Measurements from ENCODE around the gene TMED10.
"Not testable (repeated sequence)": the region's sequence is repeated elsewhere in the genome, so short reads cannot be mapped to it uniquely, and the experiment has no call there.

The TMED10 gene

DNA sequence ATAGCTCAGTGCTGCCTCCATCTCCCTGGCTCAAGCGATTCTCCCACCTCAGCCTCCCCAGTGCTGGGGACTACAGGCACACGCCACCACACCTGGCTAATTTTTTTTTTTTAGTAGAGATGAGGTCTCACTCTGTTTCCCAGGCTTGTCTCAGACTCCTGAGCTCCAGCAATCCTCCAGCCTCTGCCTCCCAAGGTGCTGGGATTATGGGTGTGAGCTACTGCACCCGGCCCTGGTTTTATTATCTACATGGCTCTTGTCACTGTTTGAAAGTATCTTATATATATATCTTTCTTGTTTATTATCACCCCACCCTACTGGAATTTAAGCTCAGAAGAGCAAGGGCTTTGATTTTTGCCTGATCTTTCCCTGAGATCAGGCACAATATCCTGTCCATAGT lies 7.6 kb upstream of the TMED10 start:
- H3K9me3 Mint-ChIP-seq: no peaks in the 10 kb centered on the region

DNA sequence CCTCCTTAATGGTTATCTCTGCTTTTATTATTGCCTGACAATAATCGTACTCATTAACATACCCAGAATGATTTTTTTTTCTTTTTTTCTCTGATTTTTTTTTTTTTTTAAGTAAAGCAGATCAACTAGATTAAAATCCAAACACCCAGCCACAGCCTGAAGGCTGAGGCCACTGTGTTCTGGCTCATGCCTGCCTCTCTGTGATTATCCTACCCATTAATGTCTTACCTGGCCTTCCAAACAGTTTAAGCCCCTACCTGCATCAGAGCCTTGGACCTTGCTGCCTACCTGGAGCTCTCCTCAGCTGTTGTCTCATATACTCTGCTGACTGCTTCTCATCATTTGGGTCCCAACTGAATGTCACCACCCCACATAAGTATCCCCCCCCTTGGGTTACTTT lies 6.8 kb upstream of the TMED10 start:
- TF ChIP-seq, protein P1, sequence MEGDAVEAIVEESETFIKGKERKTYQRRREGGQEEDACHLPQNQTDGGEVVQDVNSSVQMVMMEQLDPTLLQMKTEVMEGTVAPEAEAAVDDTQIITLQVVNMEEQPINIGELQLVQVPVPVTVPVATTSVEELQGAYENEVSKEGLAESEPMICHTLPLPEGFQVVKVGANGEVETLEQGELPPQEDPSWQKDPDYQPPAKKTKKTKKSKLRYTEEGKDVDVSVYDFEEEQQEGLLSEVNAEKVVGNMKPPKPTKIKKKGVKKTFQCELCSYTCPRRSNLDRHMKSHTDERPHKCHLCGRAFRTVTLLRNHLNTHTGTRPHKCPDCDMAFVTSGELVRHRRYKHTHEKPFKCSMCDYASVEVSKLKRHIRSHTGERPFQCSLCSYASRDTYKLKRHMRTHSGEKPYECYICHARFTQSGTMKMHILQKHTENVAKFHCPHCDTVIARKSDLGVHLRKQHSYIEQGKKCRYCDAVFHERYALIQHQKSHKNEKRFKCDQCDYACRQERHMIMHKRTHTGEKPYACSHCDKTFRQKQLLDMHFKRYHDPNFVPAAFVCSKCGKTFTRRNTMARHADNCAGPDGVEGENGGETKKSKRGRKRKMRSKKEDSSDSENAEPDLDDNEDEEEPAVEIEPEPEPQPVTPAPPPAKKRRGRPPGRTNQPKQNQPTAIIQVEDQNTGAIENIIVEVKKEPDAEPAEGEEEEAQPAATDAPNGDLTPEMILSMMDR (IDR thresholded peaks at IDR 0.05; ENCODE audit: unreplicated experiment in 3 of 3): no peak
- Mint-ChIP-seq H3K4me3 (no peak overlapping the region), H3K4me1 (peaks cover 11% of the 10 kb centered on the region), H3K27ac (peak overlapping the region in 2 of 3 experiments; percentile 61 to 72), H3K36me3 (ENCODE audit: low read depth) (no peaks in the 10 kb centered on the region), H3K9me3 (no peaks in the 10 kb centered on the region), H3K27me3 (ENCODE audit: low read depth) (peaks cover 4% of the 10 kb centered on the region)

More for the DNA sequence above, 7.6 kb upstream of the TMED10 start:
- H3K27ac Mint-ChIP-seq: no peak overlapping the region
- no peak overlapping the region for H3K4me3 Mint-ChIP-seq
- H3K27me3 Mint-ChIP-seq (ENCODE audit: low read depth): peaks cover 4% of the 10 kb centered on the region
- no peaks in the 10 kb centered on the region for H3K36me3 Mint-ChIP-seq (ENCODE audit: low read depth)
- peaks cover 11% of the 10 kb centered on the region for H3K4me1 Mint-ChIP-seq
- TF ChIP-seq, protein P1 (IDR thresholded peaks at IDR 0.05; ENCODE audit: unreplicated experiment in 3 of 3): no peak

DNA sequence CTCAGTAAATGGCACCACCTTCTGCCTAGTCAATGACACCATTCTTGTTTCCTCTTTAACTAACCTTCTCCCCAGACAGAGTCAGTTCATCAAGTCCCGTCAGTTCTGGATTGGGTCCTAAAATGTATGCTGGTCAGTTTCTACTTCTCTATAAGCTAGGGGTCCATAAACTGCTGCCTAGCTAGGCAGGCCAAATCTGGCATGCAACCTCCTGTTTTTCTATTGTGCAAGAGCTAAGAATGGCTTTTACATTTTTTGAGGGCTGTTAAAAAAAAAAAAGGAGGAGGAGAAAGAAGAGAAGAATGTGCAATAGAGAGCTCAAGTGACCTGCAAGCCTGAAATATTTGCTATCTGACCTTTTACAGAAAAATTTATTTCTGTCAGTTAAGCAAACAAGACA lies 6.4 kb upstream of the TMED10 start:
- TF ChIP-seq, protein P1 (IDR thresholded peaks at IDR 0.05; ENCODE audit: unreplicated experiment in 3 of 3): no peak
- Mint-ChIP-seq H3K36me3 (ENCODE audit: low read depth) (no peaks in the 10 kb centered on the region), H3K27me3 (ENCODE audit: low read depth) (peaks cover 4% of the 10 kb centered on the region), H3K27ac (peak overlapping the region in 2 of 3 experiments; percentile 72 to 80), H3K9me3 (no peaks in the 10 kb centered on the region), H3K4me3 (no peak overlapping the region), H3K4me1 (peaks cover 11% of the 10 kb centered on the region)

DNA sequence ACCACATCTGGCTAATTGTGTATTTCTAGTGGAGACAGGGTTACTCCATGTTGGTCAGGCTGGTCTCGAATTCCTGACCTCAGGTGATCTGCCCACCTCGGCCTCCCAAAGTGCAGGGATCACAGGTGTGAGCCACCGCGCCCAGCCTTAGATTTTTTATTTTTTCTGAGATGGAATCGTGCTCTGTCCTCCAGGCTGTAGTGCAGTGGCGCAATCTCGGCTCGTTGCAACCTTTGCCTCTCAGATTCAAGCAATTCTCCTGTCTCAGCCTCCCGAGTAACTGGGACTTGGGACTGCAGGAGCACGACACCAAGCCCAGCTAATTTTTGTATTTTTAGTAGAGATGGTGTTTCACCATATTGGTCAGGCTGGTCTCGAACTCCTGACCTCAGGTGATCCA lies 5.8 kb upstream of the TMED10 start:
- Mint-ChIP-seq H3K4me1 (peaks cover 12% of the 10 kb centered on the region), H3K27ac (peak overlapping the region in 2 of 3 experiments; percentile 72 to 80)
- not testable (repeated sequence) for H3K27me3 Mint-ChIP-seq (ENCODE audit: low read depth); H3K9me3 Mint-ChIP-seq; H3K36me3 Mint-ChIP-seq (ENCODE audit: low read depth); H3K4me3 Mint-ChIP-seq

DNA sequence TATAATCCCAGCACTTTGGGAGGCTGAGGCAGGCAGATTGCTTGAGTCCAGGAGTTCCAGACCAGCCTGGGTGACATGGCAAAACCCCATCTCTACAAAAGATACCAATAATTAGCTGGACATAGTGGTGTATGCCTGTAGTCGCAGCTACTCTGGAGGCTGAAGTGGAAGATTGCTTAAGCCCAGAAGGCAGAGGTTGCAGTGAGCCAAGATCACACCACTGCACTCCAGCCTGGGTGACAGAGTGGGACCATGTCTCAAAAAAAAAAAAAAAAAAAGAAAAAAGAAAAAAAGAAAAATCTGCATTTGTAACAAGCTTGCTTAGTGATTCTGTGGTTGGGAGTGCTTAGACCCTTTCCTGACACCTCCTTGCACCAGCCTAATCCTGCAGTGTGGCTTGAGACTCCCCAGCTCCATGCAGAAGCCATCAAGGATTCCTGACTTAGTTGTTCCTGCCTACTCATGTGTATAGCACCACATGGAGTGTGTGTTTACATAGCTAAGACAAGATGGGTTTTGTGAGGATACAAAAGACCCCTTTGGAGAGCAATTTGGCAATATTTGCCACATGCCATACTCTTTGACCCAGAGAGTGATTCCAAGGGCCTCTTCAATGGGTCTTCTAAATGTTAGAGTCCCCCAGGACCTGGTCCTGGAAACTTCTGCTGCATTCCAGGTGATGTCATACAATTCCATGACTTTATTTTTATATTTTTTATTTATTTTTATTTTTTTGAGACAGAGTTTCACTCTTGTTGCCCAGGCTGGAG lies 5.1 kb upstream of the TMED10 start:
- Mint-ChIP-seq H3K9me3 (no peaks in the 10 kb centered on the region), H3K4me1 (peaks cover 17% of the 10 kb centered on the region), H3K27me3 (ENCODE audit: low read depth) (peaks cover 1% of the 10 kb centered on the region), H3K4me3 (no peak overlapping the region), H3K27ac (peak overlapping the region in 1 of 3 experiments; percentile 50), H3K36me3 (ENCODE audit: low read depth) (no peaks in the 10 kb centered on the region)
- TF ChIP-seq, protein P1 (IDR thresholded peaks at IDR 0.05; ENCODE audit: unreplicated experiment in 3 of 3): no peak

DNA sequence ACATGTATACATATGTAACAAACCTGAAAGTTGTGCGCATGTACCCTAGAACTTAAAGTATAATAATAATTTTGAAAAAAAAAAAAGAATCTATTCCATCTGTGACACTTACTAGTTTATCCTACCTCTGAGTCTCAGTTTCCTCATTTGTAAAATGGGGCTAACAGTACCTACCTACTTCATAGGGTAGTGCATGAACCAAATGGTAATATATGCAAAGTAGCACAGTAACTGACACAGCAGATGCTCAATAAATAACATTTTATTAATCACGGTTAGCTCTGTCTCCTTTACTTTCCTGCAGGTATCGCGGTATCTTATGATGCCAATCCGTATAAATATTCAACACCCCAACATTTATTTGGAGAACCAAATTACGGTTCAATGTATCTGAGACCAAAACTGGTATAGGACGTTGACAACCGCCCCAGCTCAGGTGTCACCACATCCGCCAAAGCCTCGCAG lies 703 bp downstream of the TMED10 start:
- no peaks in the 10 kb centered on the region for H3K9me3 Mint-ChIP-seq
- peak overlapping the region; percentile 99 to 100 (median 99) for H3K27ac Mint-ChIP-seq
- TF ChIP-seq, protein P1 (IDR thresholded peaks at IDR 0.05; ENCODE audit: unreplicated experiment in 3 of 3): no peak
- H3K4me1 Mint-ChIP-seq: peaks cover 34% of the 10 kb centered on the region
- H3K36me3 Mint-ChIP-seq (ENCODE audit: low read depth): peaks cover 4% of the 10 kb centered on the region
- no peaks in the 10 kb centered on the region for H3K27me3 Mint-ChIP-seq (ENCODE audit: low read depth)
- peak overlapping the region; percentile 92 to 97 (median 95) for H3K4me3 Mint-ChIP-seq
